Left ventricle myocardium inferior (tissue), 1 donor: ENCODE data around the gene ZBTB8A. TPM values are rescaled to one million over a fixed set of nuclear protein-coding genes. Genes with fewer than 3 reads are reported as not detected.

Experiments
- DNase-seq: peaks from one replicate; pipeline ENCODE4 v3.0.0-alpha.2; 2020
- H3K27ac ChIP-seq: fragments of 200-600 bp; replicated peaks from 2 replicates; pipeline ENCODE4 v1.8.0; 2021
- H3K27me3 ChIP-seq: fragments of 200-600 bp; 2 replicates; pipeline ENCODE4 v1.8.0; 2021; ENCODE audit warnings: low read depth
- H3K36me3 ChIP-seq: fragments of 200-600 bp; 2 replicates; pipeline ENCODE4 v1.8.0; 2021
- H3K4me1 ChIP-seq: fragments of 200-600 bp; 2 replicates; pipeline ENCODE4 v1.8.0; 2021
- H3K4me3 ChIP-seq: fragments of 200-600 bp; 2 replicates; pipeline ENCODE4 v1.8.0; 2021; ENCODE audit warnings: mild to moderate bottlenecking, moderate library complexity
- H3K9me3 ChIP-seq: fragments of 200-600 bp; replicated peaks from 2 replicates; pipeline ENCODE4 v1.8.0; 2021
- CTCF ChIP-seq: fragments of 200-600 bp; IDR thresholded peaks from 2 replicates; pipeline ENCODE4 v1.8.0; 2021; ENCODE audit warnings: antibody characterized with exemption, mild to moderate bottlenecking, borderline replicate concordance
- intact Hi-C: fragments of 100-400 bp; cut with micrococcal nuclease; formaldehyde crosslinking; loops from one replicate; pipeline ENCODE4 v1.11.0; 2022
- total RNA-seq: library from RNA; stranded (reverse); fragmentation: NEBNext Ultra II Directional; extraction: Animal tissue kit (Norgen Biotek cat#: 25700); gene quantifications from one replicate; pipeline ENCODE4 v1.2.1, GENCODE V29; 2021
- donor health status: DM: no; HTN: yes; CAD: no; lungs with severe emphysema.

The ZBTB8A gene
- total RNA-seq, 1 donor from 2014 or later, result 3.4 TPM

DNA sequence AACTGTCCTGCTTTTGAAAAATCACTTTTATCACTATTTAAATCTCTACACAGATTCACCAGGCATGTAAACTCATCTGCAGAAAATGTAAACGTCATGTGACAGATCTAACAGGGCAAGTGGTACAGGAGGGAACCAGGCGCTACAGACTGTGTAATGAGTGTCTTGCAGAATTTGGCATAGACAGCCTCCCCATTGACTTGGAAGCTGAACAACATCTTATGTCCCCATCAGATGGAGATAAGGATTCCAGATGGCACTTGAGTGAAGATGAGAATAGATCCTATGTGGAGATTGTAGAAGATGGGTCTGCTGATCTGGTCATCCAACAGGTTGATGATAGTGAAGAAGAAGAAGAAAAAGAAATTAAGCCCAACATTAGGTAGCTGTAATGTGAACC is 60.8 kb downstream of the ZBTB8A start:
- Histone ChIP-seq H3K9me3 (no peaks in the 10 kb centered on the region), H3K36me3 (peaks cover 34% of the 10 kb centered on the region), H3K4me3 (no peak overlapping the region), H3K4me1 (no peaks in the 10 kb centered on the region), H3K27me3 (no peaks in the 10 kb centered on the region), H3K27ac (no peak overlapping the region)
- TF ChIP-seq CTCF, result no peak
- intact Hi-C loops, result no loop called here
- DNase-seq, result no peak

DNA sequence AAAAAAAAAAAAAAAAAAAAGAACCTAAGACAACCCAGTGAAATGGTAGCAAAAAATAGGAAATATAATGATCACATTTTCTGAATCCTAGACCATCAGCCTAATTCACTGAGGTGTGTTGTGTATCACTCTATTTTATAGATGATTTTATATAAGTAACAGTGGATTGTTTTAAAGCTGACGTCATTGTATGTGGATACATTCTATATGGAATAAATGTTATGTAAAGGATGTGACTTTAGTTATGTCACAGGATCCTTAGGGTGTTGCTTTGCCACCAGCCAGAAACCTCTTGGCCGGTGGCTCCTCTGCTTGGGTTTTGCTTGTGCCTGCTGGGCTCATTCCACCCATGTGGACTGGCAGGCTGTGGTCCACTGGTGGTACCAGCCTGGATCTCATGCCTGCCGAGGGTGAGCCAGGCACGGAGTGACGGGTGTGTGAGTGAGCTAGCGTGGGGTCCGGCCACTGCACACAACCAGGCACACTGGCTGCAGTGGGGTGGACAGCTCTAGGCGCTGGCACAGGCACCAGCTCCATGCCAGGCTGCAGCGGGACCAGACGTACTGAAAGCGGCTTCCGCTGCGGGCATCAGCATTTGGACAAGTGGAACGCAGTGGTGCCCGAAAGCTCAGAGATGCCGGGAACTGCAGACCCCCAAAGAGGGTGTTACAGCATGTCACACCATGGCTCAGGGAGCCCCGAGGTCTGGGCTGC is 66.6 kb downstream of the ZBTB8A start:
- Histone ChIP-seq H3K27me3 (no peaks in the 10 kb centered on the region), H3K27ac (no peak overlapping the region), H3K4me1 (no peaks in the 10 kb centered on the region), H3K4me3 (no peak overlapping the region), H3K36me3 (no peaks in the 10 kb centered on the region), H3K9me3 (no peaks in the 10 kb centered on the region)
- intact Hi-C loops, result no loop called here
- no peak for TF ChIP-seq CTCF
- DNase-seq, result no peak

DNA sequence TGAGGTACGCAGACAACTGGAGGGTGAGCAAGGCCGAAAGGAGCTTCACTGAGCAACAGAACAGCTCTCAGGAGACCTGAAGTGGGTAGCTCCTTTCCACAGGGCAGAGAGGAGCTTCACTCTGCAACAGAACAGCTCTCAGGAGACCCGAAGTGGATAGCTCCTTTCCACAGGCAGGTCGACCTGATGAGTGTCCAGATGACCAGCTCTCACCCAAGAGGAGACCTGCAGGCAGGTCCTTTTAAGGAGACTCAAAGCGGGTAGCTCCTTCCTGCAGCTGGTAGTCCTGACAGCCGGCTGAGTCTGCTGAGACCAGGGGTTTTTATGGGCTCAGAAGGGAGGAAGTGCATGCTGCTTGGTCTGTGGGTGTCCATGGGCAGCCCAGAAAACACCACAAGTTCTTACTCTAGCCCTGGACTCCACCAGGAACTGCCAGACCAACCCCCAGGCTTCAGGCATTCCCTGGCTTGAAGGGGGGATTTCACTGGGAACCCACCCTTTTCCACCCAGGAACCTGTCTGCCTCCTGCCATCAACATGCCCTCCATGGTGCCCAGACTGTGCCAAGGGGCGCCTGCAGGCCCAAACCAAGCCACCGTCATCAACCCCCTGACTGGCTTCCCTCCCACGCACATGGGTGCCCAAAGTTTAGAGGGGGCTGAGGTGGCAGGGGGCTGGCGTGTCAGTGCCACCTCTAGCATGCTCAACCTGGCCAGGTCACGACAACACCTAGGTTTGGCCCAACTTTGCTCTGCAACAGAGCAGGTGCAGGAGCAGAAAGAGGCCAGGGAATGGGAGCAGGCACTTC is 67.5 kb downstream of the ZBTB8A start:
- no peak for DNase-seq
- H3K4me1 ChIP-seq, result peaks cover 7% of the 10 kb centered on the region
- intact Hi-C loops, result no loop called here
- no peak overlapping the region for H3K4me3 ChIP-seq
- H3K36me3 ChIP-seq, result no peaks in the 10 kb centered on the region
- no peaks in the 10 kb centered on the region for H3K9me3 ChIP-seq
- no peak for TF ChIP-seq CTCF
- no peaks in the 10 kb centered on the region for H3K27me3 ChIP-seq
- no peak overlapping the region for H3K27ac ChIP-seq

DNA sequence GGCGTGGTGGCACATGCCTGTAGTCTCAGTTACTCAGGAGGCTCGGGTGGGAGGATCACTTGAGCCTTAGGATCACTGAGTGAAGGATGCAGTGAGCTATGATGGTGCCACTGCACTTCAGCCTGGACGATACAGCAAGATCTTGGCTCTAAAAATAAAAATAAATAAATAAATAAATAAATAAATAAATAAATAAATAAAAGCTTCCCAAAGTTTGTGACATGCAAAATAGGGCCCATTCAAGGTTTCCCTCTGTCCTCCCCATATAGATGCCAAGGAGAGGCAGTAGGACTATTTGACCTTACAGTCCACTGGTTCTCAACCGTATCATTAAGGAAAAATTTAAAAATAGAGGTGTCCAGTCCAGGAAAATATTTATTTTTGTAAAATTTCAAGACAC is 70.0 kb downstream of the ZBTB8A start:
- no peaks in the 10 kb centered on the region for H3K9me3 ChIP-seq
- no peaks in the 10 kb centered on the region for H3K27me3 ChIP-seq
- TF ChIP-seq CTCF, result no peak
- H3K4me3 ChIP-seq, result no peak overlapping the region
- peaks cover 18% of the 10 kb centered on the region for H3K4me1 ChIP-seq
- intact Hi-C loops, result no loop called here
- no peaks in the 10 kb centered on the region for H3K36me3 ChIP-seq
- no peak overlapping the region for H3K27ac ChIP-seq
- no peak for DNase-seq

DNA sequence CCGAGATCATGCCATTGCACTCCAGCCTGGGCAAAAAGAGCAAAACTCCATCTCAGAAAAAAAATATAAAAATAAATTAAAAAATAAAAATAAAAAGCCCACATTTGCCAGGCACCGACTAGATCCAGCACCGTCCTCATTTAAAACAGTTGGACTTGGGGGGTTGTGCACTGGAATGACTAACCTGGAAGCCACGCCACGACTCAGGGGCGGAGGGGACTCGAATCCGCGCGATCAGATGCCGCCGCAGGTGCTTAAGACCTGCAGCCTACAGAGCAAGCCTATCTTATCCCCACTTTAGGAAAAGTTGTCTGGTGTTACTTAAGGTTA is 72.6 kb downstream of the ZBTB8A start:
- peak overlapping the region; percentile 82 for H3K27ac ChIP-seq
- intact Hi-C loops, result no loop called here
- DNase-seq, result no peak
- peak overlapping the region; percentile 75 for H3K4me3 ChIP-seq
- H3K9me3 ChIP-seq, result no peaks in the 10 kb centered on the region
- peaks cover 18% of the 10 kb centered on the region for H3K4me1 ChIP-seq
- H3K36me3 ChIP-seq, result no peaks in the 10 kb centered on the region
- H3K27me3 ChIP-seq, result no peaks in the 10 kb centered on the region
- TF ChIP-seq CTCF, result no peak
